GM12891 (cell line): ENCODE measurements around the gene ADIG.

Experiments used
- DNase-seq: peaks from one replicate; pipeline ENCODE4 v3.0.0; 2011; ENCODE audit warnings: low spot score; ENCODE audit not compliant: insufficient read length
- FAIRE-seq: peaks from 2 replicates; lab custom pipeline; 2011; peaks lifted over from hg19 to GRCh38; lab: Jason Lieb, UNC
- PAX5 ChIP-seq: IDR thresholded peaks from 2 replicates; pipeline ENCODE4 v1.6.1; 2011; ENCODE audit warnings: low read length, moderate library complexity, mild to moderate bottlenecking; ENCODE audit not compliant: insufficient read depth, severe bottlenecking
- POLR2A ChIP-seq: IDR thresholded peaks from 2 replicates; pipeline ENCODE4 v1.6.1; 2011; ENCODE audit warnings: low read depth, low read length, control low read depth
- POLR2AphosphoS5 ChIP-seq: IDR thresholded peaks from 2 replicates; pipeline ENCODE4 v1.6.1; 2011; ENCODE audit warnings: low read depth, low read length, control low read depth
- POU2F2 ChIP-seq: IDR thresholded peaks from 2 replicates; pipeline ENCODE4 v1.6.1; 2011; ENCODE audit warnings: low read depth, mild to moderate bottlenecking, control low read depth, low read length, moderate library complexity
- SPI1 ChIP-seq: IDR thresholded peaks from 2 replicates; pipeline ENCODE4 v1.6.1; 2011; ENCODE audit warnings: low read depth, low read length, control low read depth
- TAF1 ChIP-seq: IDR thresholded peaks from 2 replicates; pipeline ENCODE4 v1.6.1; 2011; ENCODE audit warnings: low read depth, low read length, control low read depth

ADIG gene

GRCh38 chr20:38612751-38613515, 31.9 kb downstream of the ADIG start:
- no peak for DNase-seq
- no peak for TF ChIP-seq POLR2AphosphoS5
- TF ChIP-seq SPI1: no peak
- no peak for TF ChIP-seq PAX5
- TF ChIP-seq POLR2A: no peak
- TF ChIP-seq TAF1: no peak
- TF ChIP-seq POU2F2: no peak
- no peak for FAIRE-seq

- TF ChIP-seq POLR2A (no peak), POLR2AphosphoS5 (no peak), POU2F2 (no peak), PAX5 (no peak), SPI1 (no peak), TAF1 (no peak)
- FAIRE-seq (no peak), DNase-seq (no peak)
Observed at GRCh38 chr20:38615283-38615682, 34.3 kb downstream of the ADIG start.

GRCh38 chr20:38616457-38616856, 35.5 kb downstream of the ADIG start:
- no peak for TF ChIP-seq TAF1
- no peak for TF ChIP-seq PAX5
- no peak for TF ChIP-seq POLR2AphosphoS5
- no peak for TF ChIP-seq SPI1
- no peak for TF ChIP-seq POU2F2
- TF ChIP-seq POLR2A: no peak
- FAIRE-seq (no peak), DNase-seq (no peak)

GRCh38 chr20:38617011-38617829, 36.2 kb downstream of the ADIG start:
- no peak for DNase-seq
- no peak for FAIRE-seq
- TF ChIP-seq SPI1: no peak
- TF ChIP-seq POU2F2: no peak
- TF ChIP-seq TAF1: no peak
- no peak for TF ChIP-seq POLR2A
- TF ChIP-seq PAX5: no peak

GRCh38 chr20:38617830-38618196, 36.8 kb downstream of the ADIG start:
- TF ChIP-seq POLR2AphosphoS5 (no peak), POLR2A (no peak), POU2F2 (no peak), PAX5 (no peak), TAF1 (no peak), SPI1 (no peak)
- DNase-seq (no peak), FAIRE-seq (no peak)

GRCh38 chr20:38620441-38620840, 39.4 kb downstream of the ADIG start:
- TF ChIP-seq PAX5 (no peak), TAF1 (no peak), POU2F2 (no peak)
- no peak for FAIRE-seq
- DNase-seq: no peak

- no peak for TF ChIP-seq POU2F2
- TF ChIP-seq SPI1: no peak
- TF ChIP-seq POLR2AphosphoS5: no peak
- TF ChIP-seq TAF1: no peak
- no peak for TF ChIP-seq PAX5
- no peak for TF ChIP-seq POLR2A
- DNase-seq (no peak), FAIRE-seq (no peak)
Observed at GRCh38 chr20:38623061-38623460, 42.1 kb downstream of the ADIG start.

GRCh38 chr20:38624084-38624483, 43.1 kb downstream of the ADIG start:
- FAIRE-seq: no peak
- no peak for DNase-seq
- TF ChIP-seq POLR2AphosphoS5: no peak
- TF ChIP-seq POLR2A: no peak
- TF ChIP-seq PAX5: no peak
- TF ChIP-seq SPI1: no peak
- TF ChIP-seq POU2F2: no peak
- TF ChIP-seq TAF1: no peak

- TF ChIP-seq TAF1 (no peak), POU2F2 (no peak), PAX5 (no peak), POLR2A (no peak), POLR2AphosphoS5 (no peak), SPI1 (no peak)
- no peak for FAIRE-seq
- no peak for DNase-seq
Observed at GRCh38 chr20:38625896-38626295, 44.9 kb downstream of the ADIG start.
